GM18909 (cell line): ENCODE measurements around the gene PATL2.
A peak's percentile ranks its signal among the peaks of the same experiment; 100 is the strongest.
"Not testable (repeated sequence)": the region's sequence is repeated elsewhere in the genome, so short reads cannot be mapped to it uniquely, and the experiment has no call there.

Source experiments
- ATAC-seq: cut with Tn5 transposase; IDR thresholded peaks from one replicate; pipeline ENCODE4 v1.9.1; 2021; ENCODE audit warnings: mild to moderate bottlenecking; ENCODE audit not compliant: unreplicated experiment, poor library complexity

PATL2 gene

DNA sequence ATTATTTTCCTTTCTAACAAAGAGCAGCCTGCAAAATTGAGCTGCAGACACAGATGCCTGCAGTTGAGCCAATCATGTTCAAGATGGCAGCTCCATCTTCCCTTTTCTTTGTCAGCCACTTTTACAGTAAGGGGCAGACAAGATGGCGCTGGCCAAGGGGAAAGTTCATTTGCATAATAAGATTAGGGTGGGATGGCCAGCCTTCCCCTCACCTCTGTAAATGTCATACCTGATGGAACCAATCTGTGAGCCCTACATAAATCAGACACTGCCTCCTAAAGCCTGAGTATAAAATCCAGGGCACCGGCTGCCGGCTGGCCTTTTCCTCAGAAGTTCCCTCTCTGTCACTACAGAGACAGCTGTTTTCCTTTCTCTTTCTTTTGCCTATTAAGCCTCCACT, 15.8 kb downstream of the PATL2 start:
- no peak for ATAC-seq

DNA sequence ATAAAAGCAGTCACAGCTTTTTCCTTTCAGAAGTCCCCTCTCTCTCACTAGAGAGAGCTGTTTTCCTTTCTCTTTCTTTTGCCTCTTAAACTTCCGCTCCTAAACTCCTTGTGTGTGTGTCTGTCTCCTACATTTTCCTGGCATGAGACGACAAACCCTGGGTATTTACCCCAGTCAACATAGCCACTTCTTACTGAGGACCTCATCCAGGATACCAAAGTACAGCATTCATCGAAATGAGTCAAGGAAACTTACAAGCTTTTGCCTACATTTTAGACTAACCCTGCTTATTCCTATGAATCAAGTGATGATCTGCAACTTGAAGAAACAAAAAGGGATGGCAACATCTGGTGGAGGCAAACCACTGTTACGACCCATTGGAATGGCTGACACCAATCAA, 16.7 kb downstream of the PATL2 start:
- ATAC-seq = no peak

DNA sequence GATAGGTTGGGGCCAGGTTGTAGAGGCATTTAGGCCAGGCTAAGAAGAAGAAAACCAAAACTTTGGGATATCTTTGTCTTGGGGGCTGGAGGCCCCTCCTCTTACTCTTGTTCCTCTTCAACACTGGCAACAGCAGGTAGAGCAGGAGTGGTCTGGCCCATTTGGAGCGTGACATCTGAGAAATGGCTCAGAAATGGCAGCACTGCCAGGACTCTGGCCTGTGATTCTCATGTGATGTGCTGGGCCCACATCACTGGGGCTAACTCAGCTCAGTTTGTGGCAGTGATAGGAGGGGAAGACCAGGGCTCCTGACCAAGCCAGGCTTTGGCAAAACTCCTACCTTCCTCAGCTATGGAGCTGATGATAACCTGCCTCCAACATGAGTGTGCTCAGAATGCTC, 18.5 kb downstream of the PATL2 start:
- ATAC-seq = no peak

DNA sequence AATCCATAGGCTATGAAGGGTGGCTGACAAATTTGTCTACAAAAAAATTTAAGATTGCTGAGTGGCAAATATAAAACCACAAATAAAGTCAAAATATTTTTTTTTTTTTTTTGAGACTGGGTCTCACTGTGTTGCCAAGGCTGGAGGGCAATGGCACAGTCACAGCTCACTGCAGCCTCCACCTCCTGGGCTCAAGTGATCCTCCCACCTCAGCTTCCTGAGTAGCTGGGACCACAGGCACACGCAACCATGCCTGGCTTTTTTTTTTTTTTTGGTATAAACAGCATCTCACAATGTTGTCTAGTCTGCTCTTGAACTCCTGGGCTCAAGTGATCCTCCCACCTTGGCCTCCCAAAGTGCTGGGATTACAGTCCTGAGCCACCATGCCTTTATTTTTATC, 20.9 kb downstream of the PATL2 start:
- ATAC-seq = not testable (repeated sequence)

DNA sequence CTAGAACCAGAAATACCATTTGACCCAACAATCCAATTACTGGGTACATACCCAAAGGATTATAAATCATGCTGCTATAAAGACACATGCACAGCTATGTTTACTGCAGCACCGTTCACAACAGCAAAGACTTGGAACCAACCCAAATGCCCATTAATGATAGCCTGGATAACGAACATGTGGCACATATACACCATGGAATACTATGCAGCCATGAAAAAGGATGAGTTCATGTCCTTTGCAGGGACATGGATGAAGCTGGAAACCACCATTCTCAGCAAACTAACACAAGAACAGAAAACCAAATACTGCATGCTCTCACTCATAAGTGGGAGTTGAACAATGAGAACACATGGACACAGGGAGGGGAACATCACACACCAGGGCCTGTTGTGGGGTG, 21.8 kb downstream of the PATL2 start:
- not testable (repeated sequence) for ATAC-seq

DNA sequence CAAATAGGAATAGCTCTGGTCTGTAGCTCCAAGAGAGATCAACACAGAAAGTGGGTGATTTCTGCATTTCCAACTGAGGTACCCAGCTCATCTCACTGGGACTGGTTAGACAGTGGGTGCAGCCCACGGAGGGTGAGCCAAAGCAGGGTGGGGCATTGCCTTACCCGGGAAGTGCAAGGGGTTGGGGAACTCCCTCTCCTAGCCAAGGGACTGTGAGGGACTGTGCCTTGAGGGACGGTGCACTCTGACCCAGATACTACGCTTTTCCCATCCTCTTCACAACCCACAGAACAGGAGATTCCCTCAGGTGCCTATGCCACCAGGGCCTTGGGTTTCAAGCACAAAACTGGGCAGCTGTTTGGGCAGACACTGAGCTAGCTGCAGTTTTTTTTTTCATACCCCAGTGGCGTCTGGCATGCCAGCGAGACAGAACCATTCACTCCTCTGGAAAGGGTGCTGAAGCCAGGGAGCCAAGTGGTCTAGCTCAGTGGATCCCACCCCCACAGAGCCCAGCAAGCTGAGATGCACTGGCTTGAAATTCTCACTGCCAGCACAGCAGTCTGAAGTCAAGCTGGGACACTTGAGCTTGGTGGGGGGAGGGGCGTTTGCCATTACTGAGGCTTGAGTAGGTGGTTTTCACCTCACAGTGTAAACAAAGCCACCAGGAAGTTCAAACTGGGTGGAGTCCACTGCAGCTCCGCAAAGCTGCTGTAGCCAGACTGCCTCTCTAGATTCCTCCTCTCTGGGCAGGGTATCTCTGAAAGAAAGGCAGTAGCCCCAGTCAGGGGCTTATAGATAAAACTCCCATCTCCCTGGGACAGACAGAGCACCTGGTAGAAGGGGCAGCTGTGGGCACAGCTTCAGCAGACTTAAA, 28.1 kb downstream of the PATL2 start:
- ATAC-seq = not testable (repeated sequence)

DNA sequence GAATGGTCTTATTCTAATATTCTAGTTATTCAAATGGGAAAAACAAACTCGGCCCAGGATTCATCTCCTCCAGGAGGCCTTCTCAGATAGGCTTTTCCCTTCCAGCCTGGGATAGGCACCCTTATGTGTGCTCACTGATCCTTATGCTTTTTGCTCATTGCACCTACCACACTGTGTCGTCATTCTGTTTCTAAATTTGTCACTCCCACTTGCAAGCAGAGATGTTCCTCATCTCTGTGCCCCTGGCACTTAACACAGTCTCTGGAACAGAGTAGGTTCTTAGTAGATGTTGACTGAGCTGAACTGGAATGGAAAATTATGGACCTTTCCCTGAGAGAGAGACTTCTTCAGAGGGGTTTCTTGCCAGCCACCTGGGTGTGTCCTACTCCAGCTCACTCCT, 28.9 kb downstream of the PATL2 start:
- ATAC-seq = no peak

DNA sequence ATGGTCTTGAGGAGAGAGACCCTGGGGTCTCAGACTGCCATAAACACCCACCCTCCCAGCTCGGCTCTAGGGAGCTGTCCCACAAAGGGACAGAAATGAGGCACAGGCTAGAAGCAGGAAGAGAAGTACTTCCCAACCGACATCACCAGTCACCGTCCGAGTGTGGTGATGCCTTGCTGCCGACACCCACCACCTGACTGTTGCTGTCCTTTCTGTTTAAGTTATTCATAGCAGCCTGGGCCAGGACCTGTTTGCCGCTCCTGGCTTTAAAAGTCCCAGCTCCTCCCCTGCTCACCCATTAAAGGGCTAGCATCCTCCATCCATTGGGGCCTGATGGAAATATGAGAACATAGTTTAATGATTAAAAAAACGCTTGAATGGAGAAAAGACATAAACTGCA, 34.4 kb downstream of the PATL2 start:
- ATAC-seq = no peak

DNA sequence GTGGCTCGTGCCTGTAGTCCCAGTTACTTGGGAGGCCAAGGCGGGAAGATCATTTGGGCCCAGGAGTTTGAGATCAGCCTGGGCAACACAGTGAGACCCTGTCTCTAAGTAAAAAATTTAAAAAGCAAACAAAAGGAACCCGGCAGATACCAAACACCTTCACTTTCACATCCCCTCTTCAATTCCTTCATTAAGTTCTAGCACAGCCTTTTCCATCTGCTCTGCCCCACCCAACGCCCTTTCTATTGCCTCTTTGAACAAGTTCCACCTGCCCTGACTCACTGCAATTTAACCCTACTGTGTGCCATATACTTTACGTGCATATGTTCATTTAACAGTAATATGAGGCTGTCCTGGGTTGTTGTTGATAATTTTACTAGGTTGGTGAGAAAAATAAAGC, 35.2 kb downstream of the PATL2 start:
- ATAC-seq = no peak

DNA sequence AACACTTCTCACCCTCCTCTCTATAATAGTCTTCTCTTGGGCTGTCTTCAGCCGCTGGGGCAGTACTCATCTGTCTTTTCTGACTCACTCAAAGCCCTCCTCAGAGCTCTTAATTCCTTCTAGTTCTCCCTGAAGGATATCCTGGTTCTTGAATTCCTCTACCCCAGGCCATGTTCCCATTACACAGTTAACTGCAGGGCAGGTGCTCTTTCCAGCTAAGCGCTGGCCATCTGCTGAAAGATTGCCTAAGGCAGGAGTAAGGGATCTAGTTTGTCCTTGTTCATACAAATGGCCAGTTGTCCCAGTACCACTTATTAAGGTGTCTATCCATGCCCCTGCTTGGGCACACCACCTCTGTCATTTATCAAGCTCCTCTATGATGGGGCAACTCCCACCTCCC, 37.5 kb downstream of the PATL2 start:
- ATAC-seq = no peak

DNA sequence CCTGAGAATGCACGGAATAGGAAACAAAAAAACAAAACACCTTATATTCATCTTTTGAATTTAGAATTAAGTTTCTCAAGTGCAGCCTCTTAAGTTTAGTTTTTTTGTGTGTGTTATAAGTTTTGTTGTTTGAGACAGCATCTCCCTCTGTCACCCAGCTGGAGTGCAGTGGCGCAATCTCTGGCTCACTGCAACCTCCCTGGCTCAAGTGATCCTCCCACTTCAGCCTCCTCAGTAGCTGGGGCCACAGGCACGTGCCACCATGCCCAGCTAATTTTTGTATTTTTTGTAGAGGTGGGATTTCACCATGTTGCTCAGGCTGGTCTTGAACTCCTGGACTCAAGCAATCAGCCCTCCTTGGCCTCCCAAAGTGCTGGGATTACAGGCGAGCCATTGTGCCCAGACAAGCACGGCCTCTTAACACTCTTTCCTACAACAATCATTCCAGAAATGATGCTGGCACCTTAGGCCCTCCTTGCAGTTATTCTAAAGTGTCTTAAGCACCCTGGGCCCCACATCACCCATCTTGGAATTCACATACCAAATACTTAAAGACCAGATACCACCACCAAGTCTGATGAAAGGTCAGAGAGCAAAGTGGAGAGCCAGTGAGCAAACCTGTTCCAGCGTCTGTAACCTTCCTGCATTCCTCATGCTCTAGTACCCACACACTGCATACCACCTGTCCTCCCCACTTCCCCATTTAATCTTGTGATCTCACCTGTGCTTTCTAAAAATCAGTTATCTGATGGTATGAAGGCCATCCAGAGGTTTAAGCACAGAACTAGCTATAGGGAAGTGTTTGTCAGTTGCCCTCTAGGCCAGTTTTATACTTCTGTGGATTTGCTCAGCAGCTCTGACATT, 40.8 kb downstream of the PATL2 start:
- no peak for ATAC-seq

DNA sequence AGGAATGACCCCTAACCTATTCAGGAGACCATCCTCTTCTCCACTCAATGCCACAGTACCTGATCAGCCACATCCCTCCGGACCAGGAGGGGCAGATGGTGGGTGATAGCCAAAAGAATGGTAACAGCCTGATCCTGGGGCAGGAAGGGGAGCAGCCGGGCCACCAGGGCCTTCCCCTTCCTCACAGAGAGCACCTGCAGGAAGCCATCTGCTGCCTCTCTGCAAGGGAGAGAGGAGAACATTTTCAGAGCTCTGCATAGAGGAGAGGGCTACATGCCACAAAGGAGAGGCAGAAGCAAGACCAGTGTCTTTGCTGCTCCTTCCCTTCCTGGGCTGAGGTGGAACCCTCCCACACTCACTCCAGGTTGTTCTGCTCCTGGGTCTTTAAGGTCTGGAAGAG, 42.2 kb downstream of the PATL2 start:
- ATAC-seq = no peak

DNA sequence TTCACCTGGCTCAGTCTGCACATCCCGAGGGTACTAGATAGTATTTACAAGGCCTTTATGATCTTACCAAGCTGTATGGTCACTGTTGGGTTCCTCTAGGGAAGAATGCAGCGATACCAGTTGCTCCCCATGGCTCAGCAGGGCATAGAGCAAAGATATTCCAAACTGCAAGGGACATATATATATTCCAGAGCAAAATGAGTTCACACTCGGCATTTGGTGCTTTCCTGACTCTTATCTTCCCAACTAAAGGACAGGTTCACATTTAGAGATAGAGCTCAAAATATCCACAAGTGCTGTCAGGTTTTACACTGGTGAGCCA, 44.1 kb downstream of the PATL2 start:
- no peak for ATAC-seq

DNA sequence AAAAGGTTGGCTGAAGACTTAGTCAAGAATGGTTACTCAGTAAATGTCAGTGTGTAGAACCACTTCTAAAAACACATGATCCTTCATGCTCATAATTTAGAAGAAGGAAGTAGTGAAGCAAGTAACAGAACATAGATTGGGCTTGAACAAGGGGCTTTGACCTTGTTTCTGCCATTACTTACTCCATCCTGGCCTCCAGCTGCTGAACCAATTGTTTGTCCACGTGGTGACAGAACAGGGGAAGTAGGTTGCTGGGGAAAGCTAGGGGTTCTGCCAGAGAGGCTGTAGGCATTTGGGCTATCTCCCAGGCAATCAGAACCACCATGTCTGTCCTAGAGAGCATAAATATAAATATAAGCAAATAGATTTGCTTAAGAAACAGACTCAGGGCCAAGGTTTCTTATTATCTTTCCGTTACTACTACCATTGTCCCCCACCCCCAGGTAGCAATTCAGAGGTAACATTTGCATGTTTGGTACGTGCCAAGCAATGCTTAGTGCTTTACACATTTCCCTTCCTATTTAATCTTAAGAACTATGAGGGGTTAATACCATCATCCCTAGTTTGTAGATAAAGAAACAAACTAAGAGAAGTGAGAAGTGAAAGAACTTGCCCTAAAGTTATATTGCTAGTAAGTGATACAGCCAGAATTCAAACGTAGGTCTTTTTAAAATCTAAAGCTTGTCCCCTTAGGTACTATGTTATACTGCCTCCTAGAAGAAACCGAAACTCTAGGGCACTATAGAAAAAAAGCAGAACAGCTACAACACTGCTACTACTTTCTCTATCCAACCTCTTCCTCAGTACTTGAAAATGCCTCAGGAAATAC, 44.7 kb downstream of the PATL2 start:
- ATAC-seq = peak; percentile 20

DNA sequence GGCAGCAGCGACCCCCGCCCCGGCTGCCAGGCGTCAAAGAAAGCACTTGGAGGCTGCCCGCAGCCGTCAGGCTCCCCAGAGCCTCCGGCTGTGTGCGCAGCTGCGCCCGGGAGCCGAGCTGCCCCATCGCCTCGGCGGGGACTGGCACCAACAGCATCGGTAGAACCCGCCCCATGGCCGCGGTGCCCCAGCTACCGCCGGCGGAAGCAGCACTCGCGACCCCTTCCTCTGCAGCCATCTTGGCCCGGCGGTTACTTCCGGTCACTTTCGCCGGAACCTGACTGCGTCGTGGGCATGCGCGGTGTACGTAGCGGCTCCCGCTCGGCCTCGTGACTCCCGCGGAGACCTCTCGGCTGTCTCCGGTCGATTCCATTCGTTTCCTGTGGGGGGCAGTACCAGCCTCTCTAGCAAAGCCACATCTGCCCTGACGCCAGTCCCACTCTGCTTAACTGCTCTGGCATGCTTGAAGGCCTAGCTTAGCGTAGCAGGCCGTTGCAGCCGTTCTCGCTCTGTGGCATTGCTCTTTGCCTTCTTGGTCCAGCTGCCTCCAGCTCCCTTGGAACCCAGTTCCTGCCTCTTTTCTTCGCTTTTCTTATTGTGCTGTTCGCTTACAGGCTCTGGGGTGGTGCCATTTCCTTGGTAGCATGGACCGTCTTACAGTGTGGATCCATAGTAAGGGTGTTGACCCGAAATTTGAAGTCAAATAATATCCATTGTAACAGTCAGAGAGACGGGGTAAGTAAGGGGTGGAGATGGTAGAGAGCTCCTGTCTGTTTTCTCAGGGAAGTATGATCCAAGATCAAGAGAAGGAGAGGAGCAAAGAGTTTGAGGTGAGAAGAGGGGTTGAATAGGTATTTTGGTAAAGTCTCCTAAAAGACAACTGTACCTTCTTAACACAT, 47.5 kb downstream of the PATL2 start, which contains the start of gene SPG11:
TSS of gene SPG11 (minus strand) at position 253 of the 899 bp plus-strand sequence. CDS start at position 238, 15 bp downstream.
- ATAC-seq = peak; percentile 76

DNA sequence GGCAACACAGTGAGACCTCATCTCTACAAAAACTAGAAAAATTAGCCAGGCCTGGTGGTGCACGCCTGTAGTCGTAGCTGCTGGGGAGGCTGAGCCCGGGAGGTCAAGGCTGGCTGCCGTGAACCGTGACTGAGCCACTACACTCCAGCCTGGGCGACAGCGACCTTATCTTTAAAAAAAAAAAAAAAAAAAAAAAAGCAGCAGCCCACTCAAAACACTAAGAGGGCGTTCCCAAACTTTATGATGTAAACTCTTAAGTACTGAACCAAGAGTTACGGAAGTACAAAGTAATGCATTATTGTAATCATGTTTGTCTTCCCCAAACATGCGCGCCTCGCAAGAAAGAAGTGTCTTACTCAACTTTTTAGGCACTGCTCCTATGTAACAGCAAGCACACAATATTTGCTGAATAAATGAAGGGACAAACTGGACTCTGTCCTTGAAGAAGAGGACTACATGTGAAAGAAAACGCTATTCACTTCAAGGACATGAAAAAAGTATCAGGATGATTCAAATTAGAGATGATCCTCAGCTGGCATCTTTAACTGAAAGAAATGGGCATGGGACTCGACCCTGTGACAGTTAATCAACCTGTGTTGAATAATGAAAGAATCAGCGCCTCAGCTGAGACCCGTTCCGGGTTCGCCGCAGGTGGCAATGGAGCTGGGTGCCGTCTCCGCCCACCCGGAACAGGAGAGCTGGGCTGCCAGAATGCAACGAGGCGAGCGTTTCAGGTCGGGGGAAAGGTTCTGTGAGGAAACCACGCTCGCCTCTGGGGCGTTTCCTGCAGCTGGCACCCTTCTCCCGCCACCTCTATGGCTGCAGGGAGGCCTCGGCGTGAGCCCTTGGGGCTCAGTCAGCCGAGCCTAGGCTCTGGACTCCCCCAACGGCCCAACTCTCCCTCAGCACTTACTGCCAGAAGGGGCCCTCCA, 48.4 kb downstream of the PATL2 start:
- ATAC-seq = peak; percentile 60

DNA sequence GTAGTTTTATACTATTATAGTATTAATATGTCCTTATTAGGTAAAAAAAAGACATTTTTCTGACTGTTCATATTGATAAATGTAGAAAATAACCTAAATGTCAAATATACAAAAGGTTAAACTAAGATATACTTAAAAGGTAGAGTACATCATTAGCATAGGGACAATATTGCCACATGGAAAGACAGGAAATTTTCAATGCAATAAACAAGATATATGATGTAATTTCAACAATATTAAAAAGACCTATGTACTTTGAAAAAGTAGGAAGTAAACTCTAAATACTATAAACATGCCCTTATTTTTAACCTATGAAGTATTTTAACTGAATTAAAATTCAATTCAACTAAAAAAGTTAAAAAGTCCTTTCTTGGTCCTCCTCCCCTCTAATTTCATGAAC, 49.5 kb downstream of the PATL2 start:
- no peak for ATAC-seq

DNA sequence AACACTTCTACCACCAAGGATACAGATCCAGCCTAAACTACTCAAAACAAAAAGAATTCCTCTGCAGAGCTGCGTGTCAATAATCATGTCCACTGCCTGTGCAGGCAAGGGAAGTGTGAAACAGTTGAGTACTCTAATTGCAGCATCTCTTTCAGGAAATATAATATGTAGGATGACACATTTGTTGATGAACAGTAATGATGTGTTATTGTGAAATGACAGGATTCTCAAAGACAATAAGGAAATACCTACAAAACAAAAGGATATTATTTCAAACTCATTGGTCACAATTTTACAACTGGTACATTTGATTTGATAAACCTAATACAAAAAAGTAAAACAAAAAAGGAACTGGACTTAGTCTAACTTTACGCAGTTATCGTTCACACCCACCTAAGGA, 52.1 kb downstream of the PATL2 start:
- no peak for ATAC-seq

DNA sequence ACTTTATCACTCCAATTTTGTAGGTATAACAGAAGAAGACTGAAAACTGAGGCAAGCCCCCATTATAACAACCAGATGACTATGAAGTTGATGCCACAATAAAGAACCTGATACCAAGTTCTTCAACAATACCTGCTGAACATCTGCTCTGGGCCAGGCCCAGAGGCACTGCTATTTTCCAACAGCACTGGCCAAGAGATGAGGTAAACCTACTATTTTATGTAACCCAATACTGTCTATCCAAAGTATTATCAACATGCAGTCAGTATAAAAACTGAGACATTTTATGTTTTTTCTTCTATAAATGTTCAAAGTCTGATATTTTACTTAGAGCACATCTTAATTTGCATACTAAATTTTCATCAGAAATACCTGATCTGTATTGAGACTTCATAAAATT, 53.7 kb downstream of the PATL2 start:
- no peak for ATAC-seq
